Esophagus muscularis mucosa (tissue), 4 donors: ENCODE measurements around the gene NSMF.

Experiments
- CTCF ChIP-seq, 3 experiments: fragments of 200-600 bp in 2 of 3; fragments of 450-650 bp in 1 of 3; sonication (generic) in 2 of 3; IDR thresholded peaks; one replicate each; pipeline ENCODE4 v1.5.1; 2017 to 2019; ENCODE audit warnings: antibody characterized with exemption in 3 of 3, mild to moderate bottlenecking in 2 of 3, moderate library complexity in 1 of 3
- EP300 ChIP-seq: sonication (generic); formaldehyde crosslinking; IDR thresholded peaks from one replicate; pipeline ENCODE4 v1.6.1; 2017; ENCODE audit warnings: antibody characterized with exemption
- POLR2A ChIP-seq: fragments of 450-650 bp; IDR thresholded peaks from one replicate; pipeline ENCODE4 v1.6.1; 2017; ENCODE audit warnings: antibody characterized with exemption, moderate library complexity, mild to moderate bottlenecking, low read depth
- POLR2AphosphoS5 ChIP-seq, 2 donors: sonication (generic); formaldehyde crosslinking; IDR thresholded peaks; one replicate each; pipeline ENCODE4 v1.6.1; 2017; ENCODE audit warnings: antibody characterized with exemption in 2 of 2

GRCh38 chr9:137449931-137450538 is 9.1 kb downstream of the NSMF start:
- TF ChIP-seq CTCF (IDR thresholded peaks at IDR 0.05): no peak
- TF ChIP-seq POLR2AphosphoS5 (IDR thresholded peaks at IDR 0.05): no peak
- TF ChIP-seq POLR2A: no peak
- TF ChIP-seq EP300: no peak
